Measurements from ENCODE around the gene STARD3NL.
"Not testable (repeated sequence)": the region's sequence is repeated elsewhere in the genome, so short reads cannot be mapped to it uniquely, and the experiment has no call there.

Gene STARD3NL, protein sequence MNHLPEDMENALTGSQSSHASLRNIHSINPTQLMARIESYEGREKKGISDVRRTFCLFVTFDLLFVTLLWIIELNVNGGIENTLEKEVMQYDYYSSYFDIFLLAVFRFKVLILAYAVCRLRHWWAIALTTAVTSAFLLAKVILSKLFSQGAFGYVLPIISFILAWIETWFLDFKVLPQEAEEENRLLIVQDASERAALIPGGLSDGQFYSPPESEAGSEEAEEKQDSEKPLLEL

DNA sequence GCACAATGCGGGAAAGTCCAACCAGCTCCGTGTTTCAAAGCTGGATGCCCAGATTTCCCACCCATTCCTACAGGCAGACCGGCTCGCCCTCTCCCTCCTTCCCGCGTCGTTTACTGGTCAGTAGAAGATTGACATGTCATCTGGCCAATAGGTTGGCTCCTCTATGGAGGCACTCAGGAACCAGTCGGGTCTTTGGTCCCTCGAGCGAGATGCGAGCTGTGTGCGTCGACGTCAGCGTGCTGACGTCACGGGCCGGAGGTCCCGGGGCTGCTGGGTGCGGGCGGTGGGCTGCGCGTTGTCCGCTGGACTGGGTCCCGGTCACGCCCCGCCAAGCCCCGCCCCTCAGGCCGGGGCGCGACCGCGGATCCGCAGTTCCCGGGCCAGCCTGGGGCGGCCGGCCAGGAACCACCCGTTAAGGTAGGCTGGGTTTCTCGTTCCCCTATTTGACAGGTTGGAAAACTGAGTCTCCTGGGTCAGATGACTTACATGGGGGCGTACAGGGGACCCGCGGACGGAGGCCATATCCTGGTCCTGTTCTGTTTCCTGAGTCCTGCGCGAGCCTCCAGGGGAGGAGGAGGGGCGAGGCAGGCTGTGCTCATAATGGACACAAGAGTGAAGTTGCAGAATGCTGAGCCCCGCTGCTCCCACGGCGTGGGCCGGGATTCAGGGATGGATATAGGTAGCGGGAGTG lies at the start of gene STARD3NL:
STARD3NL (plus strand) TSS at position 242 of the 691 bp plus-strand sequence. CDS start 29,260 bp downstream, outside the sequence.
- DNase-seq (ENCODE audit: low read depth, low spot score) = peak; percentile 100
- H3K27ac ChIP-seq = peak within 1 kb of the TSS; percentile 68

DNA sequence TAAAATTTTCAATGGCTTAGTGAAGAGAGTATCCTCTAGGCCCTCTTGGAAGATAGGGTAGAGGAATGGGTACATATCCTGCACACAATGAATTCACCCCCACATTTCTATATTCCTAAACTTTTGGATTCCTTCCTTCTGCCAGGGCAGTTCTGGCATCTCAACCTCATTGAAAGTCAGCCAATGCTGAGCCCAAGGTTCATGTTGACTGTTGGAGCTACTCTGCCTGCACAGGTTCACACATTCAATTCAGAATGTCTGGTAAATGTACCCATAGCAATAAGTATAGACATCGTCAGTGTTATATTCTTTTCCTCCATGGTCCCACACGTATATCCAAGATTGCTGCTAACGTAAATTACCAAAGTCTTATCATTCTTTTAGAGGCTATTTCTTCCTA lies 48.9 kb upstream of the STARD3NL start:
- DNase-seq (ENCODE audit: low read depth, low spot score) = no peak
- H3K27ac ChIP-seq = no peak overlapping the region

DNA sequence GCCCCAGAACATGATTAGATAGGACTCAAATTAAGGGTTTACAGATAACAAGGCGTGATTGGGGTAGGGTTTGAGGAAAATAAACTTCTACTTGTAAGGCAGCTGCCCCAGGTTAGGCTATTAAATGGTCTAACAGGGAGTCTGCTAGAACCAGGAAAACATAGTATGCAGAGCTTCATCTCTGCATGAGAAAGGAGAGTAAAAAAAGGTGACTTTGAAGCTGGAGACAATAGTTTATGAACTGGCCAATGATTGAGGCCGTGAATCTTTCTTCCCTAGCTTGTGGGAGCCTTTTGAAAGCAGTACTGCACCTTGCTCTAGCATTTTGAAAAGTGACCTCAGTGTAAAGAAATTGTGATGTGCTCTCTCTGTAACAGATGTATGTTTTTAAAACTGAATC lies 48.5 kb upstream of the STARD3NL start:
- H3K27ac ChIP-seq = no peak overlapping the region
- no peak for DNase-seq (ENCODE audit: low read depth, low spot score)

DNA sequence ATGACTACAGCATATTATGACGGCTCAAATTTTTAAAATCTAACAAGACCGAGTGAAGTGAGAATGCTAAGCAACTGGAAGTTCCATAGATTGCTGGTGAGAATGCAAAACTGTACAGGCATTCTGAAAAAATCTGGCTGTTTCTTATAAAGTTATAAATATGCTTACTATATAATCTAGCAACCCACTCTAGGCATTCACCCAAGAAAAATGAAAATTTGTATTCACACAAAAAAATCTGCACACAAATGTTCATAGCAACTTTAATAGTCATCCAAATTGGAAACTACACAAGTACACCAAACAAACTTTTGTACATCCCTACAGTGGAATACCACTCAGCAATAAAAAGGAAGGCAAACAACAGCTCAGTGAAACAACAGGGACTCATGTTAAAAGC lies 39.9 kb upstream of the STARD3NL start:
- H3K27ac ChIP-seq = no peak overlapping the region
- DNase-seq (ENCODE audit: low read depth, low spot score) = no peak

DNA sequence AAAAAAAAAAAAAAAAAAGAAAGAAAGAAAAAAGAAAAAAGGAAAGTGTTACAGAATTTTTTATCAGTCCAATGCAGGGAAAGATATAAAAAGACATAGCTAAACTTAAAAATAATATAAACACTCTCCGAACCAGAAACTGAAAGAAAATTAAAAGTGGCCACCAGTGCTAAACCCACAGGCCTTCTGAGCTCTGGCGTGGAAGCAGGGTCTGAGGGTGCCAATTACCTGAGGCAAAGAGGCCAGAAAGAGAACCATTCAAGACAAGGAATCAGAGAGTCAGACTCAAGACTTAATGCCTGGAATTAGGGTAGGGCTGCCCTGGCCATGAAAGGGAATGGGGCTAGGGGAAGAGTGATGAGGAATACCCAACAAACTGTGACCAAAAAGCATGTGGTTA lies 36.9 kb upstream of the STARD3NL start:
- no peak overlapping the region for H3K27ac ChIP-seq
- no peak for DNase-seq (ENCODE audit: low read depth, low spot score)

DNA sequence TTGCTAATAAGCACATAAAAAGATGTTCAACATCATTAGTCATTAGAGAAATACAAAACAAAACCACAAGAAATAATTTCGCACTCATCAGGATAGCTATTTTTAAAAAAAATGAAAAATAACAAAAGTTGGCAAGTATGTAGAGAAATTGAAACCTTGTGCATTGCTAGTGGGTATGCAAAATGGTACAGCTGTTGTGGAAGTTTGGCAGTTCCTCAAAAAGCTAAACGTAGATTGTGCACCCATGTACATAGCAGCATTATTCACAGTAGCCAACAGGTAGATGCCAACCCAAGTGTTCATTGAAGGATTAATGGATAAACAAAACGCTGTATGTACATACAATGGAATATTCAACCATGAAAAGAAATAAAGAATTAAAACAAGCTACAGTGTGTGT lies 35.3 kb upstream of the STARD3NL start:
- no peak for DNase-seq (ENCODE audit: low read depth, low spot score)
- H3K27ac ChIP-seq = no peak overlapping the region

DNA sequence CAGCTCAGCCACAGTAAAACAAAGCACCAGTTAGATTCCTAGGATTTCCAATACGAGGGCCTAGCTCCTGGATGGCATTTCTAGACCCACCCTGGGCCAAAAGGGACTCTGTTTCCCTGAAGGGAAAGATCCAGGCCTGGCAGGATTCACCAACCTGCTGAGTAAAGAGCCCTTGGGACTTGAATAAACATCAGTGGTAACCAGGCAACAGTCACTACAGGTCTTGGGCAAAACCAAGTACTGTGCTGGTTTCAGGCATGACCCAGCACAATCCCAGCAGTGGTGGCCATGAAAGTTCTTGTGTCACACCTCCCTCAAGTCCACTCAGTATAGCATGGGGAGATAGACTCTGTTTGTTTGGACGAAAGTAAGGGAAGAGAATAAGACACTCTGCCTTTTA lies 31.0 kb upstream of the STARD3NL start:
- DNase-seq (ENCODE audit: low read depth, low spot score) = no peak
- H3K27ac ChIP-seq = no peak overlapping the region

DNA sequence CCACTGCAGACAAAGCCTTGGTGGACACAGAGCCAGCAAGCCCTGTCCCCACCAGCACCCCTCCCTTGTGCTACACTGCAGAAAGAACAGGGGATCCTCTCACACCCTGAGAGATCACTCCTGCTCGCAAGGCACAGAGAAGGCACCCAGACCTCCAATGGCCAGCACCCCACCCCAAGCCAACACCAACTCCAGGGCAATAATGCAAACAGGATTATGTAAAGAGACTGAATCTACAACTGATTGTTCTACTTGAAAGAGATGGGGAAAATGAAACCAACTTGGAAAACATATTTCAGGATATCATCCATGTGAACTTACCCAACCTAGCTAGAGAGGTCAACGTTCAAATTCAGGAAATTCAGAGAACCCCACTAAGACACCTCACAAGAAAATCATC lies 26.5 kb upstream of the STARD3NL start:
- DNase-seq (ENCODE audit: low read depth, low spot score) = no peak
- no peak overlapping the region for H3K27ac ChIP-seq

DNA sequence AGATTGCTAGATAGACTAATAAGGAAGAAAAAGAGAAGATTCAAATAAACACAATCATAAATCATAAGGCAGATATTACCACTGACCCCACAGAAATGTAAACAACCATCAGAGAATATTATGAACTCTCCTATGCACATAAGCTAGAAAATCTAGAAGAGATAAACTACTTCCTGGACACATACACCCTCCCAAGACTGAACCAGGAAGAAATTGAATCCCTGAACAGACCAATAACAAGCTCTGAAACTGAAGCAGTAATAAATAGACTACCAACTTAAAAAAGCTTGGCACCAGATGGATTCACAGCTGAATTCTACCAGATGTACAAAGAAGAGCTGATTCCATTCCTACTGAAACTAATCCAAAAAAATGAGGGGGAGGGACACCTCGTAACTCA lies 24.5 kb upstream of the STARD3NL start:
- H3K27ac ChIP-seq = no peak overlapping the region
- DNase-seq (ENCODE audit: low read depth, low spot score) = no peak

DNA sequence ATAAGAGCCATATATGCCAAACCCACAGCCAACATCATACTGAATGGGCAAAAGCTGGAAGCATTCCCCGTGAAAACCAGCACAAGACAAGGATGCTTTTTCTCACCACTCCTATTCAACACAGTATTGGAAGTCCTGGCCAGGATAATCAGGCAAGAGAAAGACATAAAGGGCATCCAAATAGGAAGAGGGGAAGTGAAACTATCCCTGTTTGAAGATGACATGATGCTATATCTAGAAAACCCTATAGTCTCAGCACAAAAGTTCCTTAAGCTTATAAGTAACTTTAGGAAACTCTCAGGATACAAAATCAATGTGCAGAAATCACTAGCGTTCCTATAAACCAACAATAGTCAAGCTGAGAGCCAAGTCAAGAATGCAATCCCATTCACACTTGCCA lies 23.8 kb upstream of the STARD3NL start:
- no peak overlapping the region for H3K27ac ChIP-seq
- no peak for DNase-seq (ENCODE audit: low read depth, low spot score)

DNA sequence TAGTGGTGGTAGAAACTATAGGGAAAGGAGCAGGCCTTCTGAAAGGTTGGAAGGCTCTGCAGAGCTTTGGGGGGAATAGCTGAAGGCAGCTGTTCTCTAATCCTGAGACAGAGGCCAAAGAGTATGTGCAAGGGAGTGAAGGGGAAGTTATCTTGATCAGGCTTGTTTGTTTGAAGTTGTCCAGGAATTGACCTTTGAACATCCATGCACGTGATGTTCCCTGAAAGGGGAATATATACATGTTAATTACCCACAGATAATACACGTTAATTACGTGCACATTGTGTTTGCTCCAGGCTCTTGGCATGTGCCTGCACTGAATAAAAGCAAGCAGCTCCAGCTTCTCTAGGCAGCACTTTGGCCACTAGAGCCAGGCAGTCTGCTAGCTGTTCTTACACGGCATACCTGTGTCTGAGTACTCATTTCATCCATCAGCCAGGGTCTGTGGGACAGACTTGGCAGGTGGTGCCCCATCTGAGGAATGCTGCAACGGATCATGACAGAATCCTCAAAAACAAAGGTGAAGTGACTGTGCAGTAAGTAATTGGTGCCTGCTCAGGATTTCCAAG lies 18.0 kb upstream of the STARD3NL start:
- no peak overlapping the region for H3K27ac ChIP-seq
- DNase-seq (ENCODE audit: low read depth, low spot score) = no peak

DNA sequence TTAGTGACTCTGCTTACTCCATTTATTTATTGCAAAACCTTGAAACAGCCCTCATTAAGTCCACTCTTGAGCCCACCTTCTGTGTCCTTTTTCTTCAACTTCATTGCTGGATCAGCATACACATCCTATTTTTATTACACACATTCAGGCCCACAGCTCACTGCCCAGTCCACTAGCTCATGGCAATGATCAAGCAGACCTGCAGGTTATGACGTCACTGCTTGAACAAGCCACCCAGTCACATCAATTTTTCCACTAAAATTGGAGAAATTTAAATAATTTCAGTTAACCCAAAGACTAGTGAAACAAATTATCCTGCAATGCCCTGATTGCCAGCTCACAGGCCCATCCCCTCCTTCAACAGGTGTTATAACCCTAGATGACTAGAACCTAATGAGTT lies 16.0 kb upstream of the STARD3NL start:
- DNase-seq (ENCODE audit: low read depth, low spot score) = no peak
- H3K27ac ChIP-seq = no peak overlapping the region

DNA sequence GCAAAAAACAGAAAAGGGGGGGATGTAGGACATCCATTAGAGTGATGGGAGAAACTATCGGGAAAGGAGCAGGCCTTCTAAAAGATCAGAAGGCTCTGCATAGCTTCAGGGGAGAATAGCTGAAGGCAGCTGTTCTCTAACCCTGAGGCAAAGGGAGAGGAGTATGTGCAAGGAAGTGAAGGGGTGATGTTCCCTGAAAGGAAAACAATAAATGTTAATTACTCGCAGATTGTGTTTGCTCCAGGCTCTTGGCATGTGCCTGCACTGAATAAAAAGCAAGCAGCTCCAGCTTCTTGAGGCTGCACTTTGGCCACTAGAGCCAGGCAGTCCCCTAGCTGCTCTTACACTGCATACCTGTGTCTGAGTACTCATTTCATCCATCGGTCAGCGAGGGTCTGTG lies 14.4 kb upstream of the STARD3NL start:
- no peak overlapping the region for H3K27ac ChIP-seq
- no peak for DNase-seq (ENCODE audit: low read depth, low spot score)

DNA sequence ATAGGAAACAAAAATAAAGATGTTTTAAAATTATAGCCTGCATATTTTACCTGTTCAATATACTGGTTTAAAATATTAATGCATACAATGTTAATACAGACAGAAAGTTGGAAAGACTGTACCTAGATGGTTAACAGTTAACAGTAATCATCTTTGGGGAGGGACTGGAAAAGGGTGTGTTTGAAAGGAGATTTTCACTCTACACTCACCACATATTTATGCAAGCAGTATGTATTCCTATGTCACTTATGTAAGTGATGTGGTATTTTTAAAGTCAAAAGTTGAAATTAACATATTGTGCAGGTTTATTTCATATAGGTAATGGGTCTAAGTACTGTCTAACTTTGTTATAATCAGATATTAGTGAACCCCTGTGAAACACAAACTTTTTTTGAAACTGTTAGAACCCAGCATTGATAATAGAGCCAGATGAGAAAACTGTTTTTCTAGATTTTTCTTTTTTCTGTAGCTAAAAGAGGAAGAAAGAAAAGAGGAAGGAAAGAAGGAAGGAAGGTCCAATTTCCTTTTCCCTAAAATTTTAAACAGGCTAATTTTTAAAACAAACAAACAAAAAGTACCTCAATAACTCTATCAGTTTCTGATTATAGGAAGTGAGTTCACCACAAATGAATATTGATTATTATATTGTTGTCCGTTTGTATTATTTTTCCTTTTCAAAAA lies 9.0 kb upstream of the STARD3NL start:
- H3K27ac ChIP-seq = no peak overlapping the region
- no peak for DNase-seq (ENCODE audit: low read depth, low spot score)

DNA sequence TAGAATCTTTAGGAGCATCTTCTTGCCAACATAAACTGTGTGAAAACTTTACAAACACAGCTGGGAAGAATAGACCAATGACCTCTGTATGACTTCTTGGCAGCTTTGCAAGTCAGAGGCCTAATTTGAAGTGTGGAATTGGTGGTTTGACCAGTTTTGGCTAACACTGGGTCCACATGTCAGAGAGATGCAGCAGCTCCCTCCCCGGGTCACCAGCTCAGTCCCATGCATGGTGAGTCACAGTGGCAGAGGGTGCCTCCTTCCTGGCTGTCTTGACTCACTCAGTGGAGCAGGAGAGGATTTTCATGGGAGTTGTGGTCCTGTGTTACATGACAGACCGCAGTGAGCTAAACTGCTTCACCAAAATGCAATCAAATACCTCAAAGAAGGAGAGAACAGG lies 8.2 kb upstream of the STARD3NL start:
- DNase-seq (ENCODE audit: low read depth, low spot score) = peak; percentile 55
- H3K27ac ChIP-seq = no peak overlapping the region

DNA sequence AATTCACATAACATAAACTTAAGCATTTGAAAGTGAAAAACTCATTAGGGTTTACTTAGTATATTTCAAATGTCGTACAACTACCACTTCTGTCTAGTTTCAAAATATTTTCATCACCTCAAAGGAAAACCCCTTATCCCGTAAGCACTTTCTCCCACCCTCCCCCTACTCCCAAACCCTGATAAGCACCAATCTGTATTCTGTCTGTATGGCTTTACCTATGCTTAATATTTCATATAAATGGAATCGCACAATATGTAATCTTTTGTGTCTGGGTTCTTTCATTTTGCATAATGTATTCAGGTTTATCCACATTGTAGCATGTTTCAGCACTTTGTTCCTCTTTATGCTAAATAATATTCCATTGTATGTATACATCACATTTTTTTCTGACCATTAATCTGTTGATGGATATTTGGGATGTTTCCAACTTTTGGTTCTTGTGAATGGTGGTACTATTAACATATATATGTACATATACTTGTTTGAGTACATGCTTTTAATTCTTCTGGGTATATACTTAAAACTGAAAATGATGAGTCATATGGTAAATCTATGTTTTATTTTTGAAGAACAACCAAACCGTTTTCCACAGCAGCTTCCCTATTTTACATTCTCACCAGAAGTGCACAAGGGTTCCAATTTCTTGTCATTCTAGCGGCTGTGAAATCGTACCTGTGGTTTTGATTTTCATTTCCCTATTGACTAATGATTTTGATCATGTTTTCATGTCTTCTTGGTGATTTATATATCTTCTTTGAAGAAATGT lies 6.2 kb upstream of the STARD3NL start:
- no peak for DNase-seq (ENCODE audit: low read depth, low spot score)
- H3K27ac ChIP-seq = no peak overlapping the region

DNA sequence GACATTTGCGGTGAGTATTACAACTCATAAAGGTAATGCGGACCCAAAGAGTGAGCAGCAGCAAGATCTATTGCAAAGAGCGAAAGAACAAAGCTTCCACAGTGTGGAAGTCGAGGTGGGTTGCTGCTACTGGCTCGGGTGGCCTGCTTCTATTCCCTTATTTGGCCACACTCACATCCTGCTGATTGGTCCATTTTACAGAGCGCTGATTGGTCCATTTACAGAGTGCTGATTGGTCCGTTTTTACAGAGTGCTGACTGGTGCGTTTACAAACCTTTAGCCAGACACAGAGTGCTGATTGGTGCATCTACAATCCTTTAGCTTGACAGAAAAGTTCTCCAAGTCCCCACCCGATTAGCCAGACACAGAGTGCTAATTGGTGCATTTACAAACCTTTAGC lies 2.5 kb upstream of the STARD3NL start:
- DNase-seq (ENCODE audit: low read depth, low spot score); H3K27ac ChIP-seq: not testable (repeated sequence)

DNA sequence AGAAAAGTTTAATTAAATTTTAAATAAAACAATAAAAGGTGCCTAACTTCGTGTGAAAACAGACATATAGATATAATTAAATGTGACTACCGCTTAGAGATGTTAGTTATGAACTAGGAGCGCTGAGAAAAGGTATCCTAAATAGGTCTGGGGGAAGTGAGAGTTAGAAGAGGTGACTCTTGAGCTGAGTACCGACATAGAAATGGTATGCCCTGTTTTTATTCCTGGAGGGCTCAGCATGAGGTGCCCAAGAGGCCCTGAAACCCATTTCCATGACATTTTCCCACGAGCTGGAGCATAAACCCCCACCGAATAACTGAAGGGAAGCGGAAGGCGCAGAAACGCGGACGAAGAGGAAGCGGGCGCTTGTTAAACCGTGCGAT lies 433 bp upstream of the STARD3NL start:
- peak overlapping the region; percentile 68 for H3K27ac ChIP-seq
- no peak for DNase-seq (ENCODE audit: low read depth, low spot score)

DNA sequence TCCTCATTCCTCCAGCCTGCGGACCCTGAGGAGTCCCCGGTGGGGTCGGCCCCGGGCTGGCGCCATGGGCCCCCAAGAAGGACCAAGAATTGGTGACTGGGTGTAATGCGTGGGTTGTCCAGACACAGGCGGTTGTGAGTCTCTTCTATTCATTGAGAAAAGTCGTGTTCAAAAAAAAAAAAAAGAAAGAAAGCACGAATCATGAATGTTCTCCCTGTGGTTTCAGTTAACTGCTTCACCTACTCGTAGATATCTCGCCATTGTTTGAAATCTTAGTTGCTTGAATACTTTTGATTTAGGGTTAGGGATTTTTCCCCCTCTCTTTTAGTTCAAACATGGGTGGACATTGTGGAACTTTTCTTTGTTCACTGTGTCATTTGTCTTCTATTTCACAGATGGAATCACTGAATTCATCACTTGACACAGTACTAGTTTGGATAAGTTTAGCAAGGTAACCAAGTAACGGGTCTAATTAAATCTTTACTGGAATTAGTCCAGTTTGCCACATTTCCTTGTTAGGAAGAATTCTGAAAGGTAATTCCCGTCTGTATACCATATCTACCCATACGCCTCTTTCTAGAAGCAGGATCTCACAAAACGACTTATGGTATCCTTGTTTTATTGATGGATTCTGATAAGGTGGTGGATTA lies 775 bp downstream of the STARD3NL start:
- DNase-seq (ENCODE audit: low read depth, low spot score) = no peak

DNA sequence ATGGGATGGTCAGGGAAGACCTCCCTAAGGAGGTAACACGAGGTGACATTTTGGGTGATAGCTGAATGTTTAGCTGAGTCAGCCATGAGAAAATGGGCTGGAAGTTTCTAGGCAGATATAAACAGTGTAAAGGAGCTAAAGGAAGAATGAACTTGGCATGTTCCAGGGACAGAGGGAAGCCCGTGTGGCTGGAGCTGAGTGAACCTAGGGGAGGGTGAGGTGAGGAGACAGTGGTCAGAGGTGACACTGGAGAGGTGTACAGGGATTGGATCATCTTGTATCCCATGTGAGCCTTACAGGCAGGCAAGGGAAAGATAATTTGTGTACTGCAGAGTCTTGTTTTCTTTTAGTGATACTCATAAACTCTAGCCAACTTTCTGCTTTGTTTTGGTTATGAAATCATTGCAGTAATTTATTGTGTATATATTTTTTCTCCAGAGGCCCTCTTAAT lies 1.8 kb downstream of the STARD3NL start:
- DNase-seq (ENCODE audit: low read depth, low spot score) = no peak
- H3K27ac ChIP-seq = peak overlapping the region; percentile 68

More for the DNA sequence above, 775 bp downstream of the STARD3NL start:
- H3K27ac ChIP-seq = peak overlapping the region; percentile 68
